WI38 (cell line): ENCODE results near the gene C6orf120.
A peak's percentile ranks its signal among the peaks of the same experiment; 100 is the strongest.

Experiments used
- H3K4me3 ChIP-seq: 2 replicates; pipeline ENCODE4 v1.5.1; 2011; ENCODE audit warnings: low read depth, mild to moderate bottlenecking, control low read depth, low read length
- CTCF ChIP-seq: IDR thresholded peaks from 2 replicates; pipeline ENCODE4 v1.5.1; 2012; ENCODE audit warnings: low read depth, mild to moderate bottlenecking, control low read depth, low read length

Gene C6orf120

GRCh38 chr6:169738976-169739529, 37.1 kb downstream of the C6orf120 start:
- no peak overlapping the region for H3K4me3 ChIP-seq
- TF ChIP-seq CTCF: no peak

- no peak overlapping the region for H3K4me3 ChIP-seq
Measured at GRCh38 chr6:169741344-169741743, 39.4 kb downstream of the C6orf120 start.

GRCh38 chr6:169745405-169745804, 43.5 kb downstream of the C6orf120 start:
- H3K4me3 ChIP-seq: no peak overlapping the region
- no peak for TF ChIP-seq CTCF

More at GRCh38 chr6:169741344-169741743, 39.4 kb downstream of the C6orf120 start:
- TF ChIP-seq CTCF: no peak

- no peak for TF ChIP-seq CTCF
- H3K4me3 ChIP-seq: no peak overlapping the region
Measured at GRCh38 chr6:169746556-169746955, 44.6 kb downstream of the C6orf120 start.

GRCh38 chr6:169751242-169752073, 49.5 kb downstream of the C6orf120 start, which contains the start of the genes DYNLT2 and ERMARD:
TSS of gene DYNLT2 (minus strand) at chr6:169751572. CDS start at chr6:169751458, 114 bp downstream.
TSS of gene ERMARD (plus strand) at chr6:169751622. CDS start at chr6:169751658, 36 bp downstream.
- TF ChIP-seq CTCF: 0 out of 2 replicates have a peak, but pooled peaks have one; percentile 3
- H3K4me3 ChIP-seq: peak within 1 kb of the TSS; percentile 92

- H3K4me3 ChIP-seq: peak overlapping the region; percentile 92
- TF ChIP-seq CTCF: no peak
Measured at GRCh38 chr6:169752074-169752623, 50.2 kb downstream of the C6orf120 start.
